Stomach (tissue), 9 donors: ENCODE results near the gene KIR2DL4. TPM values are rescaled to one million over a fixed set of nuclear protein-coding genes. Genes with fewer than 3 reads are reported as not detected.
"Not testable (repeated sequence)": the region's sequence is repeated elsewhere in the genome, so short reads cannot be mapped to it uniquely, and the experiment has no call there.

Source experiments
- DNase-seq, 2 donors: peaks; one replicate each; pipeline versions ENCODE4 v3.0.0 to v3.0.0-alpha.2; 2013 to 2019
- H3K27ac ChIP-seq, 5 donors: fragments of 200-600 bp in 4 of 5; sonication (generic) in 4 of 5; one replicate each; pipeline ENCODE4 v1.5.1; 2013 to 2019; ENCODE audit warnings: mild to moderate bottlenecking in 1 of 5, moderate library complexity in 1 of 5
- H3K27me3 ChIP-seq, 3 donors: fragments of 200-600 bp; sonication (generic); one replicate each; pipeline ENCODE4 v1.5.1; 2017 to 2019; ENCODE audit warnings: mixed run types in 1 of 3
- H3K36me3 ChIP-seq, 4 donors: fragments of 200-600 bp; sonication (generic); 1 replicate in 3 of 4; 2 replicates in 1 of 4; pipeline ENCODE4 v1.5.1; 2016 to 2019
- H3K4me1 ChIP-seq, 4 donors: fragments of 200-600 bp; sonication (generic); one replicate each; pipeline ENCODE4 v1.5.1; 2016 to 2019
- H3K4me3 ChIP-seq, 4 donors: fragments of 200-600 bp; sonication (generic) in 3 of 4; one replicate each; pipeline ENCODE4 v1.5.1; 2016 to 2019; ENCODE audit warnings: mild to moderate bottlenecking in 1 of 4
- H3K9me3 ChIP-seq, 4 donors: fragments of 200-600 bp; sonication (generic); one replicate each; pipeline ENCODE4 v1.5.1; 2016 to 2019
- EP300 ChIP-seq: sonication (generic); formaldehyde crosslinking; IDR thresholded peaks from one replicate; pipeline ENCODE4 v1.6.1; 2017; ENCODE audit warnings: antibody characterized with exemption
- POLR2A ChIP-seq, 4 donors: fragments of 450-650 bp; IDR thresholded peaks; one replicate each; pipeline ENCODE4 v1.6.1; 2016; ENCODE audit warnings: antibody characterized with exemption in 4 of 4, control low read depth in 2 of 4, mild to moderate bottlenecking in 1 of 4, moderate library complexity in 1 of 4
- POLR2AphosphoS5 ChIP-seq, 3 donors: sonication (generic); formaldehyde crosslinking; IDR thresholded peaks; one replicate each; pipeline ENCODE4 v1.6.1; 2016; ENCODE audit warnings: antibody characterized with exemption in 3 of 3
- WGBS, 5 donors: extraction: QIAGEN DNeasy Blood & Tissue Kit in 3 of 5; methylation state at CpG; one replicate each; pipeline versions ENCODE4 v1.1.5 to v1.1.7; 2013 to 2018; 5-methylcytosine and 5-hydroxymethylcytosine counted together
- intact Hi-C: fragments of 100-400 bp; cut with DNase I; formaldehyde crosslinking; loops from one replicate; pipeline ENCODE4 v1.15.1; 2023; ENCODE audit warnings: low total_unique reads
- polyA plus RNA-seq, 3 donors: library from polyadenylated mRNA; stranded (reverse); fragments of 200-250 nt; gene quantifications; one replicate each; pipeline ENCODE4 v1.2.3, GENCODE V29; 2013
- total RNA-seq, 5 donors: library from RNA; depleted of rRNA; stranded (reverse); fragments of >200 nt; gene quantifications; one replicate each; pipeline versions ENCODE4 v1.1.0 to v1.2.3, GENCODE V29; 2014 to 2016
- TF ChIP-seq, protein P1 (sequence below), 7 experiments: fragments of 450-650 bp in 4 of 7; fragments of 200-600 bp in 3 of 7; sonication (generic) in 3 of 7; IDR thresholded peaks; one replicate each; pipeline ENCODE4 v1.5.1; 2016 to 2019; ENCODE audit warnings: antibody characterized with exemption in 7 of 7, control low read depth in 2 of 7, mild to moderate bottlenecking in 1 of 7
- donor health status: healthy with polysubstance abuse.
- donor health status: Bipolar disorder and iron deficiency.
- donor health status: healthy.

The KIR2DL4 gene
- total and polyA plus RNA-seq, 8 donors: 0.18 to 0.87 TPM; not detected in 6

DNA sequence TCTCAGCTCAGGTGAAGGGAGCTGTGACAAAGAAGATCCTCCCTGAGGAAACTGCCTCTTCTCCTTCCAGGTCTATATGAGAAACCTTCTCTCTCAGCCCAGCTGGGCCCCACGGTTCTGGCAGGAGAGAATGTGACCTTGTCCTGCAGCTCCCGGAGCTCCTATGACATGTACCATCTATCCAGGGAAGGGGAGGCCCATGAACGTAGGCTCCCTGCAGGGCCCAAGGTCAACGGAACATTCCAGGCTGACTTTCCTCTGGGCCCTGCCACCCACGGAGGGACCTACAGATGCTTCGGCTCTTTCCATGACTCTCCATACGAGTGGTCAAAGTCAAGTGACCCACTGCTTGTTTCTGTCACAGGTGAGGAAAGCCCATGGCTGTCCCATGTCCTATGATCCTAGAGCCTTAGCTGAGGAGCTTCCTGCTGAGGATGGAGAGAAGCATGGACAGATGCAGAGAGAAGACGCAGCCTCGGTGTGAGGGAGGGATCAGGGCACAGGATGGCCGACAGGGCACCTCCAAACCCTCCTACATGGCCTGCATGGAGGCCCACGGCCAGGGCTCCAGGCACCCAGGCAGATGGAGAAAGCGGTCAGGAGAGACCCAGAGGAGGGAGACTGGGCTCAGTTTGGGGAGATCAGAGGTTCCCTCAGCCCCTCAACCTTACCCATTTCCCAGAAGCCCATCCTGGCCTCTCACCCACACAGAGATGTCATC is 28.2 kb upstream of the KIR2DL4 start:
- not testable (repeated sequence) for H3K4me3 ChIP-seq, H3K9me3 ChIP-seq, H3K36me3 ChIP-seq, H3K4me1 ChIP-seq, H3K27ac ChIP-seq, H3K27me3 ChIP-seq, DNase-seq
- WGBS, 5 donors: 67 to 80% (median 79%) methylated on average over 12 of the region's 12 CpGs
- intact Hi-C loops: loop anchor here (5.0 kb wide), 1 partner anchor 72 kb away; no protein-coding TSS in a partner anchor

GRCh38 chr19:54775830-54776229 is 27.6 kb upstream of the KIR2DL4 start:
- H3K4me1 ChIP-seq, H3K27ac ChIP-seq, H3K27me3 ChIP-seq, H3K9me3 ChIP-seq, DNase-seq, H3K4me3 ChIP-seq, H3K36me3 ChIP-seq: not testable (repeated sequence)
- WGBS, 5 donors: 64 to 85% (median 71%) methylated on average over 8 of the region's 8 CpGs
- intact Hi-C loops: loop anchor here (5.0 kb wide), 1 partner anchor 71 kb away; no protein-coding TSS in a partner anchor

- H3K9me3 ChIP-seq, H3K36me3 ChIP-seq, H3K27ac ChIP-seq, H3K27me3 ChIP-seq, H3K4me1 ChIP-seq, DNase-seq, H3K4me3 ChIP-seq: not testable (repeated sequence)
- 31 to 77% (median 55%) methylated on average over 2 to 4 of the region's 4 CpGs for WGBS, 5 donors
- intact Hi-C loops: loop anchor here (5.0 kb wide), 1 partner anchor 69 kb away; no protein-coding TSS in a partner anchor
Measured at GRCh38 chr19:54777851-54778250, 25.6 kb upstream of the KIR2DL4 start.

- H3K4me3 ChIP-seq, DNase-seq, H3K27ac ChIP-seq, H3K4me1 ChIP-seq, H3K36me3 ChIP-seq, H3K27me3 ChIP-seq, H3K9me3 ChIP-seq: not testable (repeated sequence)
- WGBS, 5 donors: 56 to 79% (median 65%) methylated on average over 7 of the region's 7 CpGs
- intact Hi-C loops: loop anchor here (5.0 kb wide), 1 partner anchor 68 kb away; no protein-coding TSS in a partner anchor
Measured at GRCh38 chr19:54778896-54779295, 24.5 kb upstream of the KIR2DL4 start.

GRCh38 chr19:54782916-54783315 is 20.5 kb upstream of the KIR2DL4 start:
- H3K4me3 ChIP-seq, H3K4me1 ChIP-seq, H3K36me3 ChIP-seq, intact Hi-C loops, H3K9me3 ChIP-seq, H3K27me3 ChIP-seq, DNase-seq, H3K27ac ChIP-seq: not testable (repeated sequence)
- 53 to 85% (median 77%) methylated on average over 4 of the region's 4 CpGs for WGBS, 5 donors

DNA sequence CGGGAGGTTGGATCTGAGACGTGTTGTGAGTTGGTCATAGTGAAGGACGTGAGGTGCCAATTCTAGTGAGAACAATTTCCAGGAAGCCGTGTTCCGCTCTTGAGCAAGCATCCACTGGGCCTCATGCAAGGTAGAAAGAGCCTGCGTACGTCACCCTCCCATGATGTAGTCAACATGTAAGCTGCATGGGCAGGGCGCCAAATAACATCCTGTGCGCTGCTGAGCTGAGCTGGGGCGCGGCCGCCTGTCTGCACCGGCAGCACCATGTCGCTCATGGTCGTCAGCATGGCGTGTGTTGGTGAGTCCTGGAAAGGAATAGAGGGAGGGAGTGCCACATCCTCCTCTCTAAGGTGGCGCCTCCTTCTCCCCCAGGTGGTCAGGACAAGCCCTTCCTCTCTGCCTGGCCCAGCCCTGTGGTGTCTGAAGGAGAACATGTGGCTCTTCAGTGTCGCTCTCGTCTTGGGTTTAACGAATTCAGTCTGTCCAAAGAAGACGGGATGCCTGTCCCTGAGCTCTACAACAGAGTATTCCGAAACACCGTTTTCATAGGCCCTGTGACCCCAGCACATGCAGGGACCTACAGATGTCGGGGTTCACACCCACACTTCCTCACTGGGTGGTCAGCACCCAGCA is 17.2 kb upstream of the KIR2DL4 start:
- H3K27ac ChIP-seq, H3K27me3 ChIP-seq, H3K4me1 ChIP-seq, DNase-seq, H3K9me3 ChIP-seq, intact Hi-C loops, H3K4me3 ChIP-seq, H3K36me3 ChIP-seq: not testable (repeated sequence)
- WGBS, 5 donors: 84 to 88% (median 87%) methylated on average over 23 to 24 of the region's 24 CpGs

DNA sequence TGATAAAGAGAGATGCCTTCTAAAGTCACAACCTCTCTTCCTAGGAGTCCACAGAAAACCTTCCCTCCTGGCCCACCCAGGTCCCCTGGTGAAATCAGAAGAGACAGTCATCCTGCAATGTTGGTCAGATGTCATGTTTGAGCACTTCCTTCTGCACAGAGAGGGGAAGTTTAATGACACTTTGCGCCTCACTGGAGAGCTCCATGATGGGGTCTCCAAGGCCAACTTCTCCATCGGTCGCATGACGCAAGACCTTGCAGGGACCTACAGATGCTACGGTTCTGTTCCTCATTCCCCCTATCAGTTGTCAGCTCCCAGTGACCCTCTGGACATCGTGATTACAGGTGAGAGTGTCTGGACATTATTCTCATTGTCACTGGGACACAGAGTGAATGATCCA is 15.3 kb upstream of the KIR2DL4 start:
- intact Hi-C loops, H3K9me3 ChIP-seq, DNase-seq, H3K4me1 ChIP-seq, H3K27ac ChIP-seq, H3K4me3 ChIP-seq, H3K27me3 ChIP-seq, H3K36me3 ChIP-seq: not testable (repeated sequence)
- WGBS, 5 donors: 80 to 86% (median 83%) methylated on average over 2 to 6 of the region's 6 CpGs

DNA sequence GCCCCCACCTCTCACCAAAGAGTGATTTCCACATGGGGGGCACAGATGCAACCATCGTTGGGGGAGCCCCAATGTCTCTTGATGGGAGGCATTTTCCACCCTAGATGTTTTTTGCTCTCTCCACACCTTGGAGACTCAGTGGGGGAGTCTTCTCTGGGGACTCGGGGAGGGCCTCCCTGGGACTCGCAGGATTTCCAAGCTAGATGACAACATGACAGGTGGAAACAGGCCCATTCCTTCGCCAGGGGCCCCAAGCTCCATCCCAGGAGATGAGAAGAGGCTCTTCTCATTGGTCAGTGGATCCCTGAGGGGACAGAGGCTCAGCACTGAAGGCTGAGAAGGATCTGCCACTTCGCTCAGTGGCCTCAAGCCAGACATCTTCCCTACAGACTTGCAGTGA is 12.7 kb upstream of the KIR2DL4 start:
- Histone ChIP-seq H3K27me3 (peaks cover 0 to 8% (median 0%) of the 10 kb centered on the region in 3 donors), H3K36me3 (no peaks in the 10 kb centered on the region)
- intact Hi-C loops: no loop called here

More for the DNA sequence above, 12.7 kb upstream of the KIR2DL4 start:
- WGBS, 5 donors: 61 to 76% (median 64%) methylated on average over 3 to 5 of the region's 5 CpGs
- TF ChIP-seq POLR2A (IDR thresholded peaks at IDR 0.05) (no peak), POLR2AphosphoS5 (IDR thresholded peaks at IDR 0.05) (no peak), EP300 (no peak)
- TF ChIP-seq, protein P1, sequence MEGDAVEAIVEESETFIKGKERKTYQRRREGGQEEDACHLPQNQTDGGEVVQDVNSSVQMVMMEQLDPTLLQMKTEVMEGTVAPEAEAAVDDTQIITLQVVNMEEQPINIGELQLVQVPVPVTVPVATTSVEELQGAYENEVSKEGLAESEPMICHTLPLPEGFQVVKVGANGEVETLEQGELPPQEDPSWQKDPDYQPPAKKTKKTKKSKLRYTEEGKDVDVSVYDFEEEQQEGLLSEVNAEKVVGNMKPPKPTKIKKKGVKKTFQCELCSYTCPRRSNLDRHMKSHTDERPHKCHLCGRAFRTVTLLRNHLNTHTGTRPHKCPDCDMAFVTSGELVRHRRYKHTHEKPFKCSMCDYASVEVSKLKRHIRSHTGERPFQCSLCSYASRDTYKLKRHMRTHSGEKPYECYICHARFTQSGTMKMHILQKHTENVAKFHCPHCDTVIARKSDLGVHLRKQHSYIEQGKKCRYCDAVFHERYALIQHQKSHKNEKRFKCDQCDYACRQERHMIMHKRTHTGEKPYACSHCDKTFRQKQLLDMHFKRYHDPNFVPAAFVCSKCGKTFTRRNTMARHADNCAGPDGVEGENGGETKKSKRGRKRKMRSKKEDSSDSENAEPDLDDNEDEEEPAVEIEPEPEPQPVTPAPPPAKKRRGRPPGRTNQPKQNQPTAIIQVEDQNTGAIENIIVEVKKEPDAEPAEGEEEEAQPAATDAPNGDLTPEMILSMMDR (IDR thresholded peaks at IDR 0.05): no peak
- DNase-seq: no peak
- Histone ChIP-seq H3K27ac (no peak overlapping the region), H3K4me1 (no peaks in the 10 kb centered on the region), H3K4me3 (no peak overlapping the region), H3K9me3 (no peaks in the 10 kb centered on the region)
